ENCODE results near the gene FGD6.

Gene FGD6

GRCh38 chr12:95164656-95165055 lies 52.6 kb downstream of the FGD6 start:
- no peak for DNase-seq (ENCODE audit: extremely low spot score)
- ChIA-PET CTCF (interaction anchor here (1.0 to 3.3 kb wide), 3 partner anchors 14 to 53 kb away, joined by 3 to 11 read pairs (median 6); partner anchors contain the start of genes FGD6 and VEZT), POLR2A (no interaction called here)
- TF ChIP-seq CTCF (IDR thresholded peaks at IDR 0.05; ENCODE audit: control extremely low read depth, extremely low read depth, low read depth, missing control alignments), result no peak

GRCh38 chr12:95158919-95159318 lies 58.3 kb downstream of the FGD6 start:
- ChIA-PET CTCF (interaction anchor here (0.6 to 1.4 kb wide), 2 partner anchors 12 to 15 kb away, joined by 3 to 4 read pairs; no protein-coding TSS in a partner anchor), POLR2A (no interaction called here)
- TF ChIP-seq CTCF (IDR thresholded peaks at IDR 0.05; ENCODE audit: control extremely low read depth, extremely low read depth, low read depth, missing control alignments), result no peak
- no peak for DNase-seq (ENCODE audit: extremely low spot score)

GRCh38 chr12:95151821-95152220 lies 65.4 kb downstream of the FGD6 start:
- CTCF ChIA-PET, result interaction anchor here (0.6 kb wide), 1 partner anchor 11 kb away, joined by 3 read pairs; no protein-coding TSS in a partner anchor
- DNase-seq (ENCODE audit: extremely low spot score), result no peak
- POLR2A ChIA-PET, result no interaction called here
- TF ChIP-seq CTCF (IDR thresholded peaks at IDR 0.05; ENCODE audit: control extremely low read depth, extremely low read depth, low read depth, missing control alignments), result no peak

DNA sequence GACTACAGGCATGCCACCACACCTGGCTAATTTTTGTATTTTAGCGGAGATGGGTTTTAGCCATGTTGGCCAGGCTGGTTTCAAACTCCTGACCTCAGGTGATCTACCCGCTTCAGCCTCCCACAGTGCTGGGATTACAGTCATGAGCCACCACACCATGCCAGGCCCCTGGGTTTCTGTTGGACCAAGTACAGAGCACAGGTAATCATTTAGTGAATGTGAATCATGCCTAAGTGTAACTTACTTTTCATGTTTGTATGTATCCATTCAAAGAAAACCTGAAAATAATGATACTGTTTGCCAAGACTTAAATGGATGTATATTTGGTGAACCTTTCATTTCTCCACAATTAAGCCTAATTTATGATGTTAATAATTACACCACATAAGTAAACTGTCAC lies 65.9 kb downstream of the FGD6 start:
- CTCF ChIA-PET, result interaction anchor here (1.1 to 1.4 kb wide), 2 partner anchors 12 to 18 kb away, joined by 6 read pairs; no protein-coding TSS in a partner anchor
- DNase-seq (ENCODE audit: extremely low spot score), result no peak
- no peak for TF ChIP-seq CTCF (IDR thresholded peaks at IDR 0.05; ENCODE audit: control extremely low read depth, extremely low read depth, low read depth, missing control alignments)
- POLR2A ChIA-PET, result no interaction called here

GRCh38 chr12:95150501-95150900 lies 66.8 kb downstream of the FGD6 start:
- DNase-seq (ENCODE audit: extremely low spot score), result no peak
- POLR2A ChIA-PET, result interaction anchor here (0.6 kb wide), 1 partner anchor 93 kb away, joined by 4 read pairs; no protein-coding TSS in a partner anchor
- CTCF ChIA-PET, result interaction anchor here (0.7 to 1.4 kb wide), 3 partner anchors 13 to 17 kb away, joined by 4 to 6 read pairs (median 6); no protein-coding TSS in a partner anchor
- no peak for TF ChIP-seq CTCF (IDR thresholded peaks at IDR 0.05; ENCODE audit: control extremely low read depth, extremely low read depth, low read depth, missing control alignments)

DNA sequence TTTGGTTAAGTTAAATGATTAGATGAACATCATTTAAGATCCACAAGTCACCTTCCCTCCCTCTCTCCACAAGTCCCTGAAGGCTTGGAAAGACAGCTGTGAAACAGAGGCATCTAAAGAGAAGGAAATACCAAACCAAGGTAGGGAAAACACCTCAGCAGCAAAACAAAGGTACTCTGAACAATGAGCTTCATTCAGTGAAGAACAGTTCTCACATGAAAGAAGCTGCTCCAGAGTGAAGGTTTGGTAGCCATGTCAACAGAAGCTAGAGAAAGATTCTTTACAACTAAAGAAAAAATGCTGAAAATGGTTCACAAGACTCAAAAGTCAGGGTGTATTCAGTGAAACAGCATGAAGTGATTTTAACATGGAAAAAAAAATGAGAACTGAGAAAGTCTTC lies 69.4 kb downstream of the FGD6 start:
- POLR2A ChIA-PET, result no interaction called here
- CTCF ChIA-PET, result interaction anchor here (0.9 to 1.2 kb wide), 5 partner anchors 10 to 386 kb away, joined by 3 to 4 read pairs (median 3); no protein-coding TSS in a partner anchor
- TF ChIP-seq CTCF (IDR thresholded peaks at IDR 0.05; ENCODE audit: control extremely low read depth, extremely low read depth, low read depth, missing control alignments), result no peak
- DNase-seq (ENCODE audit: extremely low spot score), result no peak
